DLD1 (cell line): ENCODE measurements around the gene HGS.
"Not testable (repeated sequence)": the region's sequence is repeated elsewhere in the genome, so short reads cannot be mapped to it uniquely, and the experiment has no call there.

Experiments
- in situ Hi-C: cut with HindIII; loops from 2 replicates; pipeline ENCODE4 v1.10.0; 2017; ENCODE audit warnings: low sequenced_read_pairs

HGS gene

GRCh38 chr17:81738801-81739393, 55.1 kb downstream of the HGS start:
- in situ Hi-C loops = no loop called here

GRCh38 chr17:81739593-81739992, 55.8 kb downstream of the HGS start:
- in situ Hi-C loops = not testable (repeated sequence)

GRCh38 chr17:81740395-81740961, 56.7 kb downstream of the HGS start:
- in situ Hi-C loops = no loop called here

- in situ Hi-C loops = no loop called here
Measured at GRCh38 chr17:81741049-81741593, 57.3 kb downstream of the HGS start.

- in situ Hi-C loops = no loop called here
Measured at GRCh38 chr17:81741594-81742452, 58.0 kb downstream of the HGS start.
